ENCODE results near the gene XYLT1.

DNA sequence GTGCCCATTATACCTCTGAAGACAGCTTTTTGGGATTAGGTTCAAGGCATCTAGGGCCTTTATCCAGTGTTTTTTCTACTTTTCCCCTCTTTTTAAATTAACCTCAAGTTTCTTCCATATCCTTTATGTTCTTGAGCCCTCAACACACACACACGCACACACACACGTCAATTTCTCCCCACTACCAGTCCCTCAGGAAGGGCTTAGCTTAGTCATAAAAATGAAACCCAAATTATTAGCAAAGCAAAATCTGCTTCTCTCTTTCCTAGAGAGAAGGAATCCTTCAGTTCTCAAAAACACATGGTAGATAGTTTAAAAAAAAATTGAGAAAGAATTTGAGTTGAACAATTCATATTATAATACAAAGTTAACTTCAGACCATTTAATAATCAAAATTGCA lies 401.1 kb downstream of the XYLT1 start:
- TF ChIP-seq SP2 (IDR thresholded peaks at IDR 0.05; ENCODE audit: low read length) (no peak), EZH2 (IDR thresholded peaks at IDR 0.05; ENCODE audit: low read depth, low read length, severe bottlenecking) (no peak), ZNF274 (IDR thresholded peaks at IDR 0.05; ENCODE audit: borderline replicate concordance, extremely low read depth, low read length) (no peak), CBX8 (IDR thresholded peaks at IDR 0.05; ENCODE audit: borderline replicate concordance, low read depth, low read length) (no peak), POLR2A (IDR thresholded peaks at IDR 0.05; ENCODE audit: control extremely low read depth in 1 of 2, low read depth in 2 of 2, low read length in 2 of 2) (no peak), TBP (IDR thresholded peaks at IDR 0.05; ENCODE audit: low read depth, low read length) (no peak), EP300 (IDR thresholded peaks at IDR 0.05; ENCODE audit: borderline replicate concordance in 1 of 2, low read depth in 2 of 2, low read length in 2 of 2) (no peak)
- TF ChIP-seq, protein P1, sequence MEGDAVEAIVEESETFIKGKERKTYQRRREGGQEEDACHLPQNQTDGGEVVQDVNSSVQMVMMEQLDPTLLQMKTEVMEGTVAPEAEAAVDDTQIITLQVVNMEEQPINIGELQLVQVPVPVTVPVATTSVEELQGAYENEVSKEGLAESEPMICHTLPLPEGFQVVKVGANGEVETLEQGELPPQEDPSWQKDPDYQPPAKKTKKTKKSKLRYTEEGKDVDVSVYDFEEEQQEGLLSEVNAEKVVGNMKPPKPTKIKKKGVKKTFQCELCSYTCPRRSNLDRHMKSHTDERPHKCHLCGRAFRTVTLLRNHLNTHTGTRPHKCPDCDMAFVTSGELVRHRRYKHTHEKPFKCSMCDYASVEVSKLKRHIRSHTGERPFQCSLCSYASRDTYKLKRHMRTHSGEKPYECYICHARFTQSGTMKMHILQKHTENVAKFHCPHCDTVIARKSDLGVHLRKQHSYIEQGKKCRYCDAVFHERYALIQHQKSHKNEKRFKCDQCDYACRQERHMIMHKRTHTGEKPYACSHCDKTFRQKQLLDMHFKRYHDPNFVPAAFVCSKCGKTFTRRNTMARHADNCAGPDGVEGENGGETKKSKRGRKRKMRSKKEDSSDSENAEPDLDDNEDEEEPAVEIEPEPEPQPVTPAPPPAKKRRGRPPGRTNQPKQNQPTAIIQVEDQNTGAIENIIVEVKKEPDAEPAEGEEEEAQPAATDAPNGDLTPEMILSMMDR (IDR thresholded peaks at IDR 0.05; ENCODE audit: control extremely low read depth in 1 of 3, insufficient read depth in 1 of 3, low read depth in 1 of 3, low read length in 3 of 3), result no peak

All from H1 (cell line).